ENCODE measurements around the gene SLC22A31. TPM values are rescaled to one million over a fixed set of nuclear protein-coding genes. Genes with fewer than 3 reads are reported as not detected.
"Not testable (repeated sequence)": the region's sequence is repeated elsewhere in the genome, so short reads cannot be mapped to it uniquely, and the experiment has no call there.

SLC22A31 gene
- total and polyA plus RNA-seq, 4 donors: 25.2 to 285 (median 153) TPM

GRCh38 chr16:89246903-89247733 lies 46.8 kb upstream of the SLC22A31 start:
- peaks cover 0 to 5% (median 0%) of the 10 kb centered on the region in 3 donors for H3K27me3 ChIP-seq (ENCODE audit: control insufficient read depth in 3 of 3, insufficient read depth in 3 of 3, low read length in 2 of 3)
- H3K4me1 ChIP-seq (ENCODE audit: control insufficient read depth in 5 of 5, insufficient read depth in 5 of 5, low read length in 5 of 5): peaks cover 0 to 8% (median 0%) of the 10 kb centered on the region in 5 donors
- H3K9me3 ChIP-seq (ENCODE audit: control insufficient read depth in 4 of 4, insufficient read depth in 3 of 4, low read length in 3 of 4): peaks cover 0 to 2% (median 1%) of the 10 kb centered on the region in 4 donors
- no peak overlapping the region for H3K9ac ChIP-seq (ENCODE audit: insufficient read depth in 1 of 2, low read length in 2 of 2)
- peak overlapping the region in 1 of 2 donors; percentile 82 for H3K27ac ChIP-seq (ENCODE audit: low read depth in 1 of 2, low read length in 1 of 2)
- no peak for TF ChIP-seq CTCF (IDR thresholded peaks at IDR 0.05; ENCODE audit: control extremely low read depth, extremely low read depth)
- DNase-seq (peak; percentile 59 to 89 (median 65)), ATAC-seq (ENCODE audit: insufficient read depth, low FRiP score) (peak; percentile 93)
- peak overlapping the region; percentile 14 for H3K4me3 ChIP-seq
- H3K36me3 ChIP-seq (ENCODE audit: control insufficient read depth in 4 of 4, insufficient read depth in 4 of 4, low read length in 4 of 4): no peaks in the 10 kb centered on the region
- 4% methylated on average over 68 to 78 of the region's 78 CpGs for WGBS, 2 donors

DNA sequence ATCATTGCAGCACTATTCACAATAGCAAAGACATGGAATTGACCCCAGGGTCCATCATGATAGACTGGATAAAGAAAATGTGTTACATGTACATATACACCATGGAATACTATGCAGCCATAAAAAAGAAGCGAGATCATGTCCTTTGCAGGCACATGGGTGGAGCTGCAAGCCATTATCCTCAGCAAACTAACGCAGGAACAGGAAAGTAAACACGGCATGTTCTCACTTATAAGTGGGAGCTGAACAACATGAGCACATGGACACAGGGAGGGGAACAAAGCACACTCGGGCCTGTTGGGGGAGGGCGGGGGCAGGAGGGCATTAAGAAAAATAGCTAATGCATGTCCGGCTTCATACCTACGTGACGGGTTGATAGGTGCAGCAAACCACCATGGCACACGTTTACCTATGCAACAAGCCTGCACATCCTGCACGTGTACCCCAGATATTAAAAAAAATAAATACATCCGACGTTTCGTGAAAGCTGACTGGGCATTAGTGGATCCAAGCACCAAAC lies 46.1 kb upstream of the SLC22A31 start:
- 41 to 59% methylated on average over 13 of the region's 13 CpGs for WGBS, 2 donors
- no peak for DNase-seq

DNA sequence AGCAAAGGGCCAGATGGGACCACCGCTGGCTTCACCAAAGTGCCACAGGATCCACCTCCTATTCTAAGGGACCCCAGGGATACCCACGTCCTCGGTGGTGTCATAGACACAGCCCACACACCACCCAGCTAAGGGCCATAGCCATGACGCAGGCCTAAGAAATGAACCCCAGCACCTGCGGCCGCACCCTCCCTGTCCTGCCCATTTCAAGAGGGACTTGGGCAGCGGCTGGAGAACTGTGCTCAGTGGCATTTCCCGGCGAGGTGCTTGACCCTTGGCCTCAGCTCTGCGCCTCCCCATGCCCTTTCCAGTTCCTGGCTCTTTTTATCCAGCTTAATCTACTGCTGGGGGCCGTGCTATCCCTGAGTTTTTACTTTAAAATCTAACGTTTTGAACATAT lies 44.4 kb upstream of the SLC22A31 start:
- Histone ChIP-seq H3K9ac (ENCODE audit: insufficient read depth in 1 of 2, low read length in 2 of 2) (no peak overlapping the region), H3K4me3 (no peak overlapping the region), H3K27me3 (ENCODE audit: control insufficient read depth in 3 of 3, insufficient read depth in 3 of 3, low read length in 2 of 3) (peaks cover 0 to 5% (median 0%) of the 10 kb centered on the region in 3 donors), H3K9me3 (ENCODE audit: control insufficient read depth in 4 of 4, insufficient read depth in 3 of 4, low read length in 3 of 4) (peaks cover 0 to 2% (median 0%) of the 10 kb centered on the region in 4 donors), H3K27ac (ENCODE audit: low read depth in 1 of 2, low read length in 1 of 2) (peak overlapping the region in 1 of 2 donors; percentile 61), H3K36me3 (ENCODE audit: control insufficient read depth in 4 of 4, insufficient read depth in 4 of 4, low read length in 4 of 4) (no peaks in the 10 kb centered on the region), H3K4me1 (ENCODE audit: control insufficient read depth in 5 of 5, insufficient read depth in 5 of 5, low read length in 5 of 5) (peaks cover 0 to 10% (median 0%) of the 10 kb centered on the region in 5 donors)
- no peak for ATAC-seq (ENCODE audit: insufficient read depth, low FRiP score)
- no peak for DNase-seq
- WGBS, 2 donors: 60 to 77% methylated on average over 12 of the region's 12 CpGs
- no peak for TF ChIP-seq CTCF (IDR thresholded peaks at IDR 0.05; ENCODE audit: control extremely low read depth, extremely low read depth)

More for the DNA sequence above, 46.1 kb upstream of the SLC22A31 start:
- Histone ChIP-seq H3K4me1 (ENCODE audit: control insufficient read depth in 5 of 5, insufficient read depth in 5 of 5, low read length in 5 of 5) (peaks cover 0 to 8% (median 0%) of the 10 kb centered on the region in 5 donors), H3K4me3 (no peak overlapping the region), H3K27ac (ENCODE audit: low read depth in 1 of 2, low read length in 1 of 2) (peak overlapping the region in 1 of 2 donors; percentile 82), H3K36me3 (ENCODE audit: control insufficient read depth in 4 of 4, insufficient read depth in 4 of 4, low read length in 4 of 4) (no peaks in the 10 kb centered on the region), H3K27me3 (ENCODE audit: control insufficient read depth in 3 of 3, insufficient read depth in 3 of 3, low read length in 2 of 3) (peaks cover 0 to 5% (median 0%) of the 10 kb centered on the region in 3 donors), H3K9me3 (ENCODE audit: control insufficient read depth in 4 of 4, insufficient read depth in 3 of 4, low read length in 3 of 4) (peaks cover 0 to 2% (median 1%) of the 10 kb centered on the region in 4 donors), H3K9ac (ENCODE audit: insufficient read depth in 1 of 2, low read length in 2 of 2) (no peak overlapping the region)
- TF ChIP-seq CTCF (IDR thresholded peaks at IDR 0.05; ENCODE audit: control extremely low read depth, extremely low read depth): no peak
- ATAC-seq (ENCODE audit: insufficient read depth, low FRiP score): no peak

DNA sequence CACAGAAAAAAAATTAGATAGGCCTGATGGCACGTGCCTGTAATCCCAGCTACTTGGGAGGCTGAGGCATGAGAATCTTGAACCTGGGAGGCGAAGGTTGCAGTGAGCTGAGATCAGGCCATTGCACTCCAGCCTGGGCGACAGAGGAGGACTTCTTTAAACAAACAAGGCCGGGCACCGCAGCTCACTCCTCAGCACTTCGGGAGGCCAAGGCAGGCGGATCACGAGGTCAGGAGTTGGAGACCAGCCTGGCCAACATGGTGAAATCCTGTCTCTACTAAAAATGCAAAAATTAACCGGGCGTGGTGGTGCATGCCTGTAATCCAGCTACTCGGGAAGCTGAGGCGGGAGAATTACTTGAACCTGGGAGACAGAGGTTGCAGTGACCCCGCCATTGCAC lies 43.9 kb upstream of the SLC22A31 start:
- ATAC-seq (ENCODE audit: insufficient read depth, low FRiP score); H3K9ac ChIP-seq (ENCODE audit: insufficient read depth in 1 of 2, low read length in 2 of 2); H3K4me3 ChIP-seq; H3K27me3 ChIP-seq (ENCODE audit: control insufficient read depth in 3 of 3, insufficient read depth in 3 of 3, low read length in 2 of 3); H3K4me1 ChIP-seq (ENCODE audit: control insufficient read depth in 5 of 5, insufficient read depth in 5 of 5, low read length in 5 of 5); H3K9me3 ChIP-seq (ENCODE audit: control insufficient read depth in 4 of 4, insufficient read depth in 3 of 4, low read length in 3 of 4); H3K36me3 ChIP-seq (ENCODE audit: control insufficient read depth in 4 of 4, insufficient read depth in 4 of 4, low read length in 4 of 4); DNase-seq: not testable (repeated sequence)
- 64 to 82% methylated on average over 13 of the region's 13 CpGs for WGBS, 2 donors
- H3K27ac ChIP-seq (ENCODE audit: low read depth in 1 of 2, low read length in 1 of 2): peak overlapping the region in 1 of 2 donors; percentile 61
